Gastroesophageal sphincter (tissue), 3 donors: Measurements from ENCODE around the gene MEGF6.

Experiments
- CTCF ChIP-seq, 4 experiments: fragments of 200-600 bp in 2 of 4; fragments of 450-650 bp in 2 of 4; sonication (generic) in 1 of 4; IDR thresholded peaks; one replicate each; pipeline ENCODE4 v1.5.1; 2017 to 2019; ENCODE audit warnings: antibody characterized with exemption in 4 of 4, mild to moderate bottlenecking in 2 of 4, moderate library complexity in 2 of 4
- EP300 ChIP-seq: sonication (generic); formaldehyde crosslinking; IDR thresholded peaks from one replicate; pipeline ENCODE4 v1.6.1; 2017; ENCODE audit warnings: antibody characterized with exemption, mild to moderate bottlenecking
- POLR2A ChIP-seq, 2 donors: fragments of 450-650 bp; IDR thresholded peaks; one replicate each; pipeline ENCODE4 v1.6.1; 2017; ENCODE audit warnings: antibody characterized with exemption in 2 of 2, mild to moderate bottlenecking in 2 of 2, moderate library complexity in 1 of 2
- POLR2AphosphoS5 ChIP-seq: sonication (generic); formaldehyde crosslinking; IDR thresholded peaks from one replicate; pipeline ENCODE4 v1.6.1; 2017; ENCODE audit warnings: antibody characterized with exemption

DNA sequence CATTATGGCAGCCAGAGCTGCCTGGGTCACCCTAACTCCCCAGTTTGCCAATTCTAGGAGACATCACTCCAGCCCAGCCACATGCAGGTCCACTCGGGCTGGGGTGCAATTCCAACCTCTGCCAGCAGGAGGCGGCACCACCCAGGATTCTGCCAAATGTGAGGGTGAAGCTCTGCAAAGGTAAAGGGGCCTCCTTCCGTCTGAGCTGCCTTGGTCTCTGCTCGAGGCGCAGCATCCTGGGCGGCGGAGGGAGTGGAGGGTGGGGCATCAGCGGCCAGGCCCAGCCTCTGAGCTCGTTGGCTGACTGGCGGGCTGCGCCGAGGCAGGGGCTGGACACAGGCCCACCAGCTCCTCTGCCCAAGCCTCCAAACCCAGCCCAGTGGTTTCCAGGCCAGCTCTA lies 93.1 kb downstream of the MEGF6 start:
- TF ChIP-seq CTCF (IDR thresholded peaks at IDR 0.05) (peak in 2 of 4 experiments; percentile 26 to 42), EP300 (no peak), POLR2AphosphoS5 (no peak), POLR2A (IDR thresholded peaks at IDR 0.05) (no peak)
